HFF-Myc (cell line): ENCODE results near the gene MORN5.

Experiments
- DNase-seq: peaks from one replicate; pipeline ENCODE4 v3.0.0-alpha.2; 2011; ENCODE audit warnings: low read depth; ENCODE audit errors: extremely low read depth
- H3K4me3 ChIP-seq: replicated peaks from 2 replicates; pipeline ENCODE4 v1.5.1; 2011; ENCODE audit warnings: low read depth, mild to moderate bottlenecking, control low read depth, low read length
- CTCF ChIP-seq: IDR thresholded peaks from 2 replicates; pipeline ENCODE4 v1.5.1; 2012; ENCODE audit warnings: mild to moderate bottlenecking, low read depth, low read length, control low read depth; ENCODE audit errors: missing control alignments

The MORN5 gene

GRCh38 chr9:122205176-122205575, 45.5 kb downstream of the MORN5 start:
- no peak for TF ChIP-seq CTCF
- no peak overlapping the region for H3K4me3 ChIP-seq
- DNase-seq, result no peak

- no peak for TF ChIP-seq CTCF
- DNase-seq, result peak; percentile 25
- no peak overlapping the region for H3K4me3 ChIP-seq
Observed at GRCh38 chr9:122206118-122207046, 46.7 kb downstream of the MORN5 start.

DNA sequence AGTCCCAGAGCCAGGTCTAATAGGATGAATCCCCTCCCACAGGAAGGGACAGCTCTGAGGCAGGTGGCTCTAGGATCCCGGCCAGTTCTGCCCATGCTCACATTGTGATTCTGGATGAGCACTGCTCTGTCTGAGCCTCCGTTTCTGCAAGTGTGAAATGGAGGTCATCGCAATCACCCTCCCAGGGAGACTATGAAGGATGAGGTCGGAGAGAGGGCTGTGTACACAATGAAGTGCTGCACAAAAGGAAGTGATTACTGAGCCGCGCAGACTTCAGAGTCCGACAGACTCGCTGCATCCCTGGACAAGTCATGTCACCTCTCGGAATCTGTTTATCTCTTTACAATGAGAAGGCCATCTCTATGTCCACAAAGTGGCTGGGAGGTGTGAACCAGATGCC, 47.4 kb downstream of the MORN5 start:
- TF ChIP-seq CTCF, result no peak
- no peak for DNase-seq
- no peak overlapping the region for H3K4me3 ChIP-seq

DNA sequence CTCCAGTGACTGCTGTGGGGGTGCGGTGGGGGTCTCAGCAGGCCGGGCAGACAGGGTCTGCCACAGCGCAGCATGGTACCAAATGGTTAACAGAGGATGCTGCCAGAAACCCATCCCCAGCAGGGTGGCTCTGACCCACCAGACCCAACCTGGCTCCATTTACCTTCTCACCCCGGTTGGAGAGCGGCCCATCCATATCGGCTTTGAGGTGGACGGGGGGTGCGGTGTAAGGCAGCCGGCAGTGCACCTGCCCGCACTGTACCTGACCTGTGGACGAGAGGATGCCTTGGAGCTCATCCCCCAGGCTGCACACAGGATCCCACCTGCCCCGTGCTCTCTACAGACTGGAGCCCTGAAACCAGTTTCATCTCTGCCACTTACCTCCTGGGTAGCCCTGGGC, 49.7 kb downstream of the MORN5 start:
- no peak for TF ChIP-seq CTCF
- no peak for DNase-seq
- H3K4me3 ChIP-seq, result no peak overlapping the region

DNA sequence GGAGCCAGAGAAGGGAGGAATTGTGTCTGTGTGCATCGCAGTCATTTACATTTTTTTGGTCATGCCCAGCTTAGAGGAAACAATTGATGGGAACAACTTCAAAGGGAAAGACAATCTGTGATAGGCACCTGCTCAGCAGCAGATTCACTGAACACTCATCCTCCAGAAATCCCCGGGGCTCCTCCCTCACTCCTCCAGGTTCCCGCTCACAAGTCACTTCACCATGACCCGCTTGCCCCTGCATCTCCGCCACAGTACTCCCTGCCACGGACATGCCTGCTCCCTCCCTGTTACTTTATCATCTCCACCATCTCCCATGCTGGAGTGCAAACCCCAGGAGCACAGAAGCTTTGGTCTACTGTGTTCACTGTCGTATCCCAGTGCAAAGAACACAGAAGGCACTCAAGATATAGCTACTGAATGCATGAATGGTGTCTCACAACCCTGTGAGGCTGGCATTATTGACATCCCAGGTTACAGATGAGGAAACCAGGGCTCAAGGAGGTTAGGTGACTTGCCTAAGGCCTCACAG, 52.8 kb downstream of the MORN5 start:
- TF ChIP-seq CTCF, result no peak
- DNase-seq, result no peak

GRCh38 chr9:122213102-122213588, 53.4 kb downstream of the MORN5 start:
- no peak for TF ChIP-seq CTCF
- H3K4me3 ChIP-seq, result peak overlapping the region; percentile 18
- no peak for DNase-seq

More for the DNA sequence above, 52.8 kb downstream of the MORN5 start:
- no peak overlapping the region for H3K4me3 ChIP-seq
